H1 (cell line): Measurements from ENCODE around the gene PPM1G.

Experiments
- ASH2L ChIP-seq: fragments of 200-600, 300-600 bp; sonication (generic); IDR thresholded peaks from one replicate; pipeline ENCODE4 v1.7.1; 2017; ENCODE audit warnings: low read length
- CREB1 ChIP-seq: IDR thresholded peaks from 2 replicates; pipeline ENCODE4 v1.6.1; 2012; ENCODE audit warnings: inconsistent platforms
- CTCF ChIP-seq, 3 experiments: IDR thresholded peaks; 1 replicate in 2 of 3; 2 replicates in 1 of 3; pipeline versions ENCODE4 v1.5.1 to v1.6.1; 2011; ENCODE audit warnings: low read length in 3 of 3, mild to moderate bottlenecking in 3 of 3, inconsistent platforms in 2 of 3, low read depth in 1 of 3, moderate library complexity in 1 of 3; ENCODE audit not compliant: insufficient read depth in 1 of 3; ENCODE audit errors: control extremely low read depth in 1 of 3
- EZH2 ChIP-seq: fragments of 200-600 bp; sonication (generic); IDR thresholded peaks from 2 replicates; pipeline ENCODE4 v1.7.1; 2012; ENCODE audit warnings: low read depth, mild to moderate bottlenecking, moderate library complexity, low read length, inconsistent platforms; ENCODE audit not compliant: severe bottlenecking
- GABPA ChIP-seq: IDR thresholded peaks from 2 replicates; pipeline ENCODE4 v1.6.1; 2011; ENCODE audit warnings: mild to moderate bottlenecking, low read length, moderate library complexity, borderline replicate concordance; ENCODE audit not compliant: insufficient read depth
- HDAC2 ChIP-seq, 2 experiments: fragments of 300-600 bp in 1 of 2; sonication (generic) in 1 of 2; IDR thresholded peaks; 2 replicates each; pipeline ENCODE4 v1.6.1; 2011 to 2012; ENCODE audit warnings: low read depth in 2 of 2, low read length in 2 of 2, mild to moderate bottlenecking in 2 of 2, moderate library complexity in 2 of 2, borderline replicate concordance in 1 of 2, inconsistent platforms in 1 of 2
- HDAC6 ChIP-seq: IDR thresholded peaks from one replicate; pipeline ENCODE4 v1.7.1; 2012; ENCODE audit warnings: low read depth, mild to moderate bottlenecking, inconsistent platforms, low read length, moderate library complexity
- NRF1 ChIP-seq: IDR thresholded peaks from 2 replicates; pipeline ENCODE4 v1.6.1; 2011; ENCODE audit warnings: mild to moderate bottlenecking, low read depth, low read length, improper control_type of control experiment
- PHF8 ChIP-seq: fragments of 200-600 bp; sonication (generic); conservative IDR thresholded peaks from 2 replicates; pipeline ENCODE4 v1.7.1; 2012; ENCODE audit warnings: low read depth, mild to moderate bottlenecking, inconsistent platforms, low read length, moderate library complexity
- POLR2A ChIP-seq, 2 experiments: IDR thresholded peaks; 1 replicate in 1 of 2; 2 replicates in 1 of 2; pipeline ENCODE4 v1.6.1; 2011; ENCODE audit warnings: low read depth in 2 of 2, low read length in 2 of 2, mild to moderate bottlenecking in 2 of 2; ENCODE audit errors: control extremely low read depth in 1 of 2
- POLR2AphosphoS5 ChIP-seq: IDR thresholded peaks from 2 replicates; pipeline ENCODE4 v1.6.1; 2011; ENCODE audit warnings: low read depth, low read length
- RAD21 ChIP-seq, 2 experiments: IDR thresholded peaks in 1 of 2; conservative IDR thresholded peaks in 1 of 2; 2 replicates each; pipeline ENCODE4 v1.6.1; 2011; ENCODE audit warnings: low read depth in 2 of 2, low read length in 2 of 2, improper control_type of control experiment in 1 of 2, inconsistent platforms in 1 of 2, mild to moderate bottlenecking in 1 of 2, moderate library complexity in 1 of 2
- RXRA ChIP-seq: IDR thresholded peaks from 2 replicates; pipeline ENCODE4 v1.6.1; 2011; ENCODE audit warnings: low read depth, mild to moderate bottlenecking, low read length, moderate library complexity; ENCODE audit not compliant: insufficient read depth
- TAF1 ChIP-seq: IDR thresholded peaks from 2 replicates; pipeline ENCODE4 v1.6.1; 2011; ENCODE audit warnings: mild to moderate bottlenecking, low read depth, low read length

- TF ChIP-seq HDAC2 (IDR thresholded peaks at IDR 0.05; ENCODE audit: borderline replicate concordance in 1 of 2, low read depth in 2 of 2, low read length in 2 of 2) (no peak), POLR2A (IDR thresholded peaks at IDR 0.05; ENCODE audit: control extremely low read depth in 1 of 2, low read depth in 2 of 2, low read length in 2 of 2) (no peak), POLR2AphosphoS5 (no peak), RAD21 (IDR thresholded peaks at IDR 0.05 in 1 of 2, conservative IDR thresholded peaks at IDR 0.05 in 1 of 2; ENCODE audit: low read depth in 2 of 2, low read length in 2 of 2) (no peak), GABPA (no peak), HDAC6 (no peak), NRF1 (no peak), EZH2 (no peak), CREB1 (no peak), CTCF (IDR thresholded peaks at IDR 0.05; ENCODE audit: control extremely low read depth in 1 of 3, insufficient read depth in 1 of 3, low read depth in 1 of 3, low read length in 3 of 3) (no peak), PHF8 (no peak), ASH2L (no peak), RXRA (no peak), TAF1 (no peak)
Measured at GRCh38 chr2:27354597-27354927, 54.8 kb downstream of the PPM1G start.
